Breast epithelium (tissue), 4 donors: ENCODE data around the gene C5. TPM values are rescaled to one million over a fixed set of nuclear protein-coding genes. Genes with fewer than 3 reads are reported as not detected.

Experiments used
- DNase-seq, 2 donors: peaks; one replicate each; pipeline ENCODE4 v3.0.0-alpha.2; 2019; ENCODE audit warnings: low spot score in 2 of 2
- H3K27ac ChIP-seq, 2 donors: fragments of 200-600 bp; sonication (generic) in 1 of 2; one replicate each; pipeline ENCODE4 v1.5.1; 2016 to 2019; ENCODE audit warnings: mild to moderate bottlenecking in 1 of 2
- H3K27me3 ChIP-seq, 2 donors: fragments of 200-600 bp; sonication (generic) in 1 of 2; one replicate each; pipeline versions ENCODE4 v1.5.1 to v1.6.0; 2017 to 2019; ENCODE audit warnings: control low read depth in 1 of 2, mild to moderate bottlenecking in 1 of 2
- H3K36me3 ChIP-seq: fragments of 200-600 bp; one replicate; pipeline ENCODE4 v1.5.1; 2019
- H3K4me1 ChIP-seq, 2 donors: fragments of 200-600 bp; sonication (generic); one replicate each; pipeline ENCODE4 v1.5.1; 2016 to 2019; ENCODE audit warnings: control low read depth in 1 of 2
- H3K4me3 ChIP-seq, 3 donors: fragments of 200-600 bp; sonication (generic); 1 replicate in 2 of 3; 2 replicates in 1 of 3; pipeline ENCODE4 v1.5.1; 2016 to 2019; ENCODE audit warnings: mild to moderate bottlenecking in 3 of 3, moderate library complexity in 2 of 3
- H3K9me3 ChIP-seq, 2 donors: fragments of 200-600 bp; sonication (generic) in 1 of 2; one replicate each; pipeline ENCODE4 v1.5.1; 2016 to 2019; ENCODE audit warnings: control low read depth in 1 of 2
- POLR2A ChIP-seq: fragments of 450-650 bp; IDR thresholded peaks from one replicate; pipeline ENCODE4 v1.6.1; 2016; ENCODE audit warnings: antibody characterized with exemption, mild to moderate bottlenecking, moderate library complexity
- POLR2AphosphoS5 ChIP-seq, 3 donors: sonication (generic); formaldehyde crosslinking; IDR thresholded peaks; one replicate each; pipeline ENCODE4 v1.6.1; 2017; ENCODE audit warnings: antibody characterized with exemption in 3 of 3
- intact Hi-C: fragments of 100-400 bp; cut with DNase I; formaldehyde crosslinking; loops from one replicate; pipeline ENCODE4 v1.15.1; 2023; ENCODE audit warnings: low total_unique reads
- total RNA-seq, 3 donors: library from RNA; depleted of rRNA; stranded (reverse); fragments of >200 nt; gene quantifications; one replicate each; pipeline ENCODE4 v1.1.0, GENCODE V29; 2016
- TF ChIP-seq, protein P1 (sequence below), 3 donors: fragments of 450-650 bp; IDR thresholded peaks; one replicate each; pipeline ENCODE4 v1.5.1; 2016 to 2017; ENCODE audit warnings: antibody characterized with exemption in 3 of 3, mild to moderate bottlenecking in 3 of 3, moderate library complexity in 3 of 3

C5 gene
- total RNA-seq, 3 donors from 2014 or later = 5.9 to 22.7 (median 13.2) TPM

DNA sequence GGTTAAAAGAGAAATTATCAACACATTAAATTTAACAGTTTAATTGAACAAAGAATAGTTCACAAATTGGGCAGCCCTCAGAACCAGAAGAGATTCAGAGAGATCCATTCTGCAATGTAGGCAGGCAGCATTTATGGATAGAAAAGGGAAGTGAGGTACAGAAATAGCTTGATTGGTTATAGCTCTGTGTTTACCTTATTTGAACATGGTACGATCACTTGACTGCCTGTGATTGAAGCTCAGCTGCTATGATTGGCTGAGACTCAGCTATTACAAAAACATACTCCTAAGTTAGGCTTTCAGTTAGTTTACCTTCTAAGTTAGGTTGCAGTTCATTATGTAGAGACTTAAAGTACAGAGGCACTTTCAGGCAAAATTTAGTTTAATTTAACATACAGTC, 32.0 kb upstream of the C5 start:
- intact Hi-C loops = no loop called here
- DNase-seq = no peak

DNA sequence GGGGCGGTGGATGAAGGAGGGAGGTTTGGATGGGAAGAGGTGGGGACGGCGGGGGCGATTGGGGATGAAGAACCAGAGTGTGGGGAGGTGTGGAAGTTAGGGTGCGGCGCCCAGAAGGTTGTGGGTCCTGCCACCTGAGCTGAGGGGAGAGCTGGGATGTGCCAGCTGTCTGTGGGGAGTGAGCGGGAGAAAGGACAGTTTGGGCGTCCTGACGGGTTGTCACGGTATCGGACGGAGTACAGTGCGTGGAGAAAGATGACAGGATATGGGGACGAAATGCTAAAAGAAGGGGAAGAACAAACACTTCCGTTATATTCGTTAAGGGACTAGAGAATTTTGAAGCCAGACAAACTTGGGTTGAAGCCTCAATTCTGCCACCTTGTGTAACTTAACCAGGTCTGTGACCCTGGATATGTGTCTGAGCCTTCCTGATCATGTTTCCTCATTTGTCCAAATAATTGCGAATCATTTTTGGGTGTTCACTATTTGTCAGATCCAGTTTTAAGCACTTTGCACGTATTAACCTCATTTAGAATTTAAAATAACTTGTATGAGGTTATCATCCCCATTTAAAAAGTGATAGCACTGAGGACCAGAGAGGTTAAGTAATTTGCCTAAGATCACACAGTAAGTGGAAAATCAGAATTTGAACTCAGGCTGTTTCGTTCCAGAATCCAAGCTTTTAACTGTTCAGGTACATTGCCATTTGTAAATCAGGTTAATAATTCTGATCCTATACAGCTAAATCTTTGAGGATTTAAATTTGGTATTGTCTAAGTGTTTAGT, 25.4 kb upstream of the C5 start:
- intact Hi-C loops = loop anchor here (5.0 kb wide), 1 partner anchor 463 kb away; no protein-coding TSS in a partner anchor
- peak overlapping the region; percentile 95 to 96 for H3K27ac ChIP-seq
- no peak for DNase-seq
- H3K4me3 ChIP-seq = peak overlapping the region; percentile 74 to 81 (median 80)
- H3K9me3 ChIP-seq = no peaks in the 10 kb centered on the region
- TF ChIP-seq, protein P1, sequence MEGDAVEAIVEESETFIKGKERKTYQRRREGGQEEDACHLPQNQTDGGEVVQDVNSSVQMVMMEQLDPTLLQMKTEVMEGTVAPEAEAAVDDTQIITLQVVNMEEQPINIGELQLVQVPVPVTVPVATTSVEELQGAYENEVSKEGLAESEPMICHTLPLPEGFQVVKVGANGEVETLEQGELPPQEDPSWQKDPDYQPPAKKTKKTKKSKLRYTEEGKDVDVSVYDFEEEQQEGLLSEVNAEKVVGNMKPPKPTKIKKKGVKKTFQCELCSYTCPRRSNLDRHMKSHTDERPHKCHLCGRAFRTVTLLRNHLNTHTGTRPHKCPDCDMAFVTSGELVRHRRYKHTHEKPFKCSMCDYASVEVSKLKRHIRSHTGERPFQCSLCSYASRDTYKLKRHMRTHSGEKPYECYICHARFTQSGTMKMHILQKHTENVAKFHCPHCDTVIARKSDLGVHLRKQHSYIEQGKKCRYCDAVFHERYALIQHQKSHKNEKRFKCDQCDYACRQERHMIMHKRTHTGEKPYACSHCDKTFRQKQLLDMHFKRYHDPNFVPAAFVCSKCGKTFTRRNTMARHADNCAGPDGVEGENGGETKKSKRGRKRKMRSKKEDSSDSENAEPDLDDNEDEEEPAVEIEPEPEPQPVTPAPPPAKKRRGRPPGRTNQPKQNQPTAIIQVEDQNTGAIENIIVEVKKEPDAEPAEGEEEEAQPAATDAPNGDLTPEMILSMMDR (IDR thresholded peaks at IDR 0.05) = no peak
- TF ChIP-seq POLR2A (no peak), POLR2AphosphoS5 (IDR thresholded peaks at IDR 0.05) (no peak)
- H3K4me1 ChIP-seq = no peaks in the 10 kb centered on the region
- H3K36me3 ChIP-seq = no peaks in the 10 kb centered on the region
- H3K27me3 ChIP-seq = no peaks in the 10 kb centered on the region

More for the DNA sequence above, 32.0 kb upstream of the C5 start:
- no peak overlapping the region for H3K4me3 ChIP-seq
- no peaks in the 10 kb centered on the region for H3K27me3 ChIP-seq
- H3K9me3 ChIP-seq = no peaks in the 10 kb centered on the region
- H3K27ac ChIP-seq = no peak overlapping the region
- TF ChIP-seq POLR2AphosphoS5 (IDR thresholded peaks at IDR 0.05) = no peak
- TF ChIP-seq, protein P1 (IDR thresholded peaks at IDR 0.05) = no peak
- no peak for TF ChIP-seq POLR2A
- no peaks in the 10 kb centered on the region for H3K4me1 ChIP-seq
- no peaks in the 10 kb centered on the region for H3K36me3 ChIP-seq

DNA sequence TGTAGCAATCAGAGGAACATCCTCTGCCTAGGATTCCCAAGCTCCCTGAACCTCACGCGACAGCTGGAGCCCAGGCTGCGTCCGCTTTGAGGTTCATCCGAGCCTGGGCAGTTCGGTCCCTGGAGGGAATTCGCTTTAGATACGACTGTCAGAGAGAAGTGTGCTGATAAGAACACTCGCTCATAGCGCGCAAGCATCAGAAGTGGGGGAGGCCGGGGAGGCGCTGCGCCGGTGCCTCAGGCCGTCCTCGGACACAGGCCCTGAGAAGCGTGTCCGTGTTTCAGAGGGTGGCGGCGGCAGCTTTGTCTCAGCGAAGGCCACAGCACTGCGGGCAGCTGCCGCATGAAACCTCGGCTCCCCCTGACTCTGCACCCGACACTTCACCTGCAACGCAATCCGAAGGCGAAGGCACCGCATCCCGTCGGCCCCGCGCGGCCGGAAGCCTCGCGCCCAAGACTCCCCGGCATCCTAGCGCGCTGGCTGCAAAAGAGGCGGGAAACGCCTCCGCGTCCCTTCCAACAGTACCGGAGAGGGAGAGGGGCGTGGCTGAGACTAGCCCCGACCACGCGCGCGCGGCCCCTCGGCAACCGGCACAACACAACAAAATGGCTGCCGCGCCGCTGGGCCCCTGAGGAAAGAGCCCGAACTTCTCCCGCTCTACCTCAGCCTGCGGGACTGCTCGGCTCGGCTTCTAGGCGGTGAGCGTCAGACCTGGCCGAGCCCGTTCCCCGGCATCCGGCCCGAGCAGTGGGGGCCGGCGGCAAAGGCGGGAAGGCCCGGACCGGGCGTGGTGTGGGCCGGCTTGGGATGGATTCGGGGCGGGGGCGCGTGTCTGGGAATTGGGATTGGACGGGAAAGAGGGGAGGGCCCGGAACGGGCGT, 24.5 kb upstream of the C5 start, which contains the start of gene CNTRL:
Gene CNTRL, plus strand, starts transcription at position 586 of the 881 bp plus-strand sequence. CDS start 13,372 bp downstream, outside the sequence.
- Histone ChIP-seq H3K4me3 (peak within 1 kb of the TSS; percentile 74 to 81 (median 80)), H3K27ac (peak within 1 kb of the TSS; percentile 95 to 96), H3K27me3 (no peaks in the 10 kb centered on the region), H3K36me3 (no peaks in the 10 kb centered on the region), H3K9me3 (no peaks in the 10 kb centered on the region), H3K4me1 (no peaks in the 10 kb centered on the region)
- TF ChIP-seq, protein P1 (IDR thresholded peaks at IDR 0.05) = peak in 1 of 3 donors; percentile 27
- peak; percentile 76 to 85 (median 77) for TF ChIP-seq POLR2AphosphoS5 (IDR thresholded peaks at IDR 0.05)
- peak; percentile 60 for TF ChIP-seq POLR2A
- intact Hi-C loops = loop anchor here (5.0 kb wide), 1 partner anchor 462 kb away; no protein-coding TSS in a partner anchor
- DNase-seq = peak; percentile 85 to 86

DNA sequence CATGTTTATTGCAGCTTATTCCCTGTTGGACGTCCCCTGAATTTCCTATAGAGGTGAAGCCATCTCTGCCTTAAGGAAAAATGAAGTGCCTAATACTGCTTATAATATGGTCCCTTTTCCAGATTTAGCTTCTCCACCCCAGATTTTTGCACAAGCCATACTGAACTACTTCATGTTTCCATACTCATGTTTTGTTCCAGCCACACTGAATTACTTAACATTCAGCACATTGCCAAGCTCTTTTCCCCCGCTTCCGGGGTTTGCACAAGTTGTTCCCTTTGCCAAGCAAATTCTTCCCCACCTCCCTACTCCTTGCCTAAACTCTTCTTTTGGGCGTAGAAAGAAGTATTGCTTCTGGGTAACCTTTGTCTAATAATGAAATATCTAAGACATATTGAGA, 23.0 kb upstream of the C5 start:
- H3K27ac ChIP-seq = peak overlapping the region; percentile 57 to 76
- H3K9me3 ChIP-seq = no peaks in the 10 kb centered on the region
- TF ChIP-seq, protein P1 (IDR thresholded peaks at IDR 0.05) = no peak
- no peak for TF ChIP-seq POLR2A
- TF ChIP-seq POLR2AphosphoS5 (IDR thresholded peaks at IDR 0.05) = peak in 1 of 3 donors; percentile 47
- no peaks in the 10 kb centered on the region for H3K36me3 ChIP-seq
- H3K4me3 ChIP-seq = peak overlapping the region; percentile 65 to 80 (median 74)
- H3K4me1 ChIP-seq = no peaks in the 10 kb centered on the region
- DNase-seq = peak in 1 of 2 donors; percentile 43
- no peaks in the 10 kb centered on the region for H3K27me3 ChIP-seq
- intact Hi-C loops = no loop called here
